Panc1 (cell line): ENCODE results near the gene BPIFA2. TPM values are rescaled to one million over a fixed set of nuclear protein-coding genes. Genes with fewer than 3 reads are reported as not detected.

ENCODE experiments used
- ATAC-seq: fragments of 200-7000 bp; cut with Tn5 transposase; 2 replicates; pipeline ENCODE4 v1.9.1; 2020; ENCODE audit warnings: mild to moderate bottlenecking, moderate library complexity
- BruUV-seq: library from RNA; stranded (reverse); fragments of 400-500 nt; replicated peaks from 2 replicates; lab custom pipeline; 2021; lab: Mats Ljungman, UMichigan
- CTCF ChIA-PET: fragments of 300-600 bp; sonication (Branson Sonifier 250); formaldehyde crosslinking; loops from one replicate; lab custom pipeline; 2022; ENCODE audit warnings: antibody characterized with exemption; lab: Charles Lee
- POLR2A ChIA-PET: fragments of 300-600 bp; sonication (Branson Sonifier 250); formaldehyde crosslinking; loops from one replicate; lab custom pipeline; 2022; ENCODE audit warnings: antibody characterized with exemption; lab: Charles Lee
- DNase-seq: peaks from one replicate; pipeline ENCODE4 v3.0.0-alpha.2; 2010; ENCODE audit warnings: low read depth, low spot score
- H3K27ac ChIP-seq: 2 replicates; pipeline ENCODE4 v1.5.1; 2011; ENCODE audit warnings: mild to moderate bottlenecking, low read length, inconsistent platforms
- H3K27me3 ChIP-seq: fragments of 200-500 bp; sonication (Bioruptor generic); 2 replicates; pipeline ENCODE4 v1.6.0; 2014; ENCODE audit warnings: low read length, inconsistent platforms; ENCODE audit not compliant: control insufficient read depth, insufficient read depth
- H3K36me3 ChIP-seq: fragments of 200-500 bp; sonication (Bioruptor generic); 2 replicates; pipeline ENCODE4 v1.5.1; 2014; ENCODE audit warnings: inconsistent platforms, mild to moderate bottlenecking, low read length, moderate library complexity; ENCODE audit not compliant: control insufficient read depth, insufficient read depth
- H3K4me1 ChIP-seq: 2 replicates; pipeline ENCODE4 v1.5.1; 2011; ENCODE audit warnings: inconsistent platforms, mild to moderate bottlenecking, low read length, moderate library complexity; ENCODE audit not compliant: control insufficient read depth, insufficient read depth
- H3K4me3 ChIP-seq, 2 experiments: 2 replicates each; pipeline ENCODE4 v1.5.1; 2011 to 2012; ENCODE audit warnings: low read depth in 2 of 2, low read length in 2 of 2, mild to moderate bottlenecking in 2 of 2, inconsistent platforms in 1 of 2, moderate library complexity in 1 of 2
- H3K9me3 ChIP-seq: fragments of 200-500 bp; sonication (Bioruptor generic); 2 replicates; pipeline ENCODE4 v1.5.1; 2014; ENCODE audit warnings: low read depth, mild to moderate bottlenecking, inconsistent platforms, low read length, moderate library complexity; ENCODE audit not compliant: control insufficient read depth, insufficient read depth
- CTCF ChIP-seq: fragments of 450-650 bp; IDR thresholded peaks from 2 replicates; pipeline ENCODE4 v1.5.1; 2017; ENCODE audit warnings: mild to moderate bottlenecking
- POLR2AphosphoS5 ChIP-seq: IDR thresholded peaks from 2 replicates; pipeline ENCODE4 v1.6.1; 2012; ENCODE audit warnings: mild to moderate bottlenecking, low read depth, low read length, moderate library complexity
- SIN3A ChIP-seq: IDR thresholded peaks from 2 replicates; pipeline ENCODE4 v1.6.1; 2012; ENCODE audit warnings: low read depth, mild to moderate bottlenecking, low read length, moderate library complexity, borderline replicate concordance; ENCODE audit not compliant: insufficient read depth
- TCF7L2 ChIP-seq: IDR thresholded peaks from 2 replicates; pipeline ENCODE4 v1.6.1; 2011; ENCODE audit warnings: mild to moderate bottlenecking, low read depth, low read length, inconsistent platforms
- in situ Hi-C: cut with HindIII; loops from 2 replicates; pipeline ENCODE4 v1.10.0; 2016; ENCODE audit warnings: low sequenced_read_pairs, low pct_unique_long_range_greater_than_20kb
- intact Hi-C: fragments of 100-400 bp; cut with micrococcal nuclease; formaldehyde crosslinking; loops from one replicate; pipeline ENCODE4 v1.10.0; 2022; ENCODE audit not compliant: unreplicated experiment
- total RNA-seq: library from RNA; stranded (reverse); gene quantifications from one replicate; pipeline ENCODE4 v1.2.1, GENCODE V29; 2021; ENCODE audit not compliant: unreplicated experiment
- TF ChIP-seq, protein P1 (sequence below), 2 experiments: IDR thresholded peaks; 2 replicates each; pipeline ENCODE4 v1.6.1; 2011 to 2012; ENCODE audit warnings: low read depth in 2 of 2, control low read depth in 1 of 2, low read length in 1 of 2, mild to moderate bottlenecking in 1 of 2, moderate library complexity in 1 of 2; ENCODE audit not compliant: insufficient read depth in 1 of 2

The BPIFA2 gene
- total RNA-seq, 1 experiment from 2014 or later: not detected

DNA sequence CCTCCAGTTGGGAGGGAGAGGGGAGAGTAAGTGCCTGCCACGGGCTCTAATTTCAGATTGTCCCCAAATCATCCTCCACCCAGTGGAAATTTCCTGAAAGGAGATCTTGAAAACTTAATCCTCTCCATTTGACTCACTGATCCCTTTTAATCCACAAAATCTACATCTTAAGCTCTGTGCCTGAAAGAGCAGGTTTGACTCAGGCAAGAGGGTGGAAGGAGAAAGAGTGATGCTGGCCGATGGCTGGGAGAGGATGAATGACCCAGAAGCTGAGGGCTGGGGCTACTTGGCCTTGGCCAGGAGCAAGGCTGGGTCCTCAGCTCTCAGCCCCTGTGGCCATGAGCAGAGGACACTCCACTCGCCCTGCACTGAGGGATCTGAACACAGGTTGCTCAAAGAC lies 8.1 kb downstream of the BPIFA2 start:
- in situ Hi-C loops: no loop called here
- intact Hi-C loops: no loop called here
- no TSS peak for BruUV-seq
- H3K4me3 ChIP-seq: no peak overlapping the region
- no peak overlapping the region for H3K27ac ChIP-seq
- CTCF ChIA-PET: no interaction called here
- no peak for TF ChIP-seq SIN3A
- TF ChIP-seq TCF7L2: no peak
- no peak for TF ChIP-seq POLR2AphosphoS5
- TF ChIP-seq CTCF: no peak
- TF ChIP-seq, protein P1, sequence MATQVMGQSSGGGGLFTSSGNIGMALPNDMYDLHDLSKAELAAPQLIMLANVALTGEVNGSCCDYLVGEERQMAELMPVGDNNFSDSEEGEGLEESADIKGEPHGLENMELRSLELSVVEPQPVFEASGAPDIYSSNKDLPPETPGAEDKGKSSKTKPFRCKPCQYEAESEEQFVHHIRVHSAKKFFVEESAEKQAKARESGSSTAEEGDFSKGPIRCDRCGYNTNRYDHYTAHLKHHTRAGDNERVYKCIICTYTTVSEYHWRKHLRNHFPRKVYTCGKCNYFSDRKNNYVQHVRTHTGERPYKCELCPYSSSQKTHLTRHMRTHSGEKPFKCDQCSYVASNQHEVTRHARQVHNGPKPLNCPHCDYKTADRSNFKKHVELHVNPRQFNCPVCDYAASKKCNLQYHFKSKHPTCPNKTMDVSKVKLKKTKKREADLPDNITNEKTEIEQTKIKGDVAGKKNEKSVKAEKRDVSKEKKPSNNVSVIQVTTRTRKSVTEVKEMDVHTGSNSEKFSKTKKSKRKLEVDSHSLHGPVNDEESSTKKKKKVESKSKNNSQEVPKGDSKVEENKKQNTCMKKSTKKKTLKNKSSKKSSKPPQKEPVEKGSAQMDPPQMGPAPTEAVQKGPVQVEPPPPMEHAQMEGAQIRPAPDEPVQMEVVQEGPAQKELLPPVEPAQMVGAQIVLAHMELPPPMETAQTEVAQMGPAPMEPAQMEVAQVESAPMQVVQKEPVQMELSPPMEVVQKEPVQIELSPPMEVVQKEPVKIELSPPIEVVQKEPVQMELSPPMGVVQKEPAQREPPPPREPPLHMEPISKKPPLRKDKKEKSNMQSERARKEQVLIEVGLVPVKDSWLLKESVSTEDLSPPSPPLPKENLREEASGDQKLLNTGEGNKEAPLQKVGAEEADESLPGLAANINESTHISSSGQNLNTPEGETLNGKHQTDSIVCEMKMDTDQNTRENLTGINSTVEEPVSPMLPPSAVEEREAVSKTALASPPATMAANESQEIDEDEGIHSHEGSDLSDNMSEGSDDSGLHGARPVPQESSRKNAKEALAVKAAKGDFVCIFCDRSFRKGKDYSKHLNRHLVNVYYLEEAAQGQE (IDR thresholded peaks at IDR 0.05; ENCODE audit: insufficient read depth in 1 of 2, low read depth in 2 of 2, low read length in 1 of 2): no peak
- ATAC-seq (no peak), DNase-seq (no peak)
- H3K27me3 ChIP-seq: no peaks in the 10 kb centered on the region
- POLR2A ChIA-PET: no interaction called here
- no peaks in the 10 kb centered on the region for H3K36me3 ChIP-seq
- H3K9me3 ChIP-seq: no peaks in the 10 kb centered on the region
- no peaks in the 10 kb centered on the region for H3K4me1 ChIP-seq

DNA sequence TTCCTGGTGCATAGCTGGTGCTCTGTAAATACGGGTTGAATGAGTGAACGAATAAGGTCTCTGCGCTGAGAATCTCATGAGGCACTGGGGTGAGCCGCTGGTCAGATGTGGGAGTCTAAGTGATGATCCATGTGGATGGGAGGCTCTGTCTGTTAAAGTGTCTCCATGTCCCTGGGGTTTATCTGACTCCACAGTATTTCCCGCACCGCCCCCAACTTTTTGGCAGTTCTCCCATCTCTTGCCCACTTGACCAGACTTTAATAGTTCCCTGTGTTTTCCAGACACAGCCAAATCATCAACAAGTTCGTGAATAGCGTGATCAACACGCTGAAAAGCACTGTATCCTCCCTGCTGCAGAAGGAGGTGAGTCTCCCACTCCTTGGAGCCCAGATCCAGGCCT lies 9.9 kb downstream of the BPIFA2 start:
- no peak for ATAC-seq
- POLR2A ChIA-PET: no interaction called here
- TF ChIP-seq CTCF: no peak
- TF ChIP-seq, protein P1 (IDR thresholded peaks at IDR 0.05; ENCODE audit: insufficient read depth in 1 of 2, low read depth in 2 of 2, low read length in 1 of 2): no peak
- TF ChIP-seq SIN3A: no peak
- TF ChIP-seq TCF7L2: no peak
- TF ChIP-seq POLR2AphosphoS5: no peak
- Histone ChIP-seq H3K4me1 (no peaks in the 10 kb centered on the region), H3K27ac (no peak overlapping the region), H3K27me3 (no peaks in the 10 kb centered on the region), H3K4me3 (no peak overlapping the region), H3K36me3 (no peaks in the 10 kb centered on the region), H3K9me3 (no peaks in the 10 kb centered on the region)
- CTCF ChIA-PET: no interaction called here
- no peak for DNase-seq
- BruUV-seq: no TSS peak
- intact Hi-C loops (no loop called here), in situ Hi-C loops (no loop called here)
